Measurements from ENCODE around the gene PXN.

DNA sequence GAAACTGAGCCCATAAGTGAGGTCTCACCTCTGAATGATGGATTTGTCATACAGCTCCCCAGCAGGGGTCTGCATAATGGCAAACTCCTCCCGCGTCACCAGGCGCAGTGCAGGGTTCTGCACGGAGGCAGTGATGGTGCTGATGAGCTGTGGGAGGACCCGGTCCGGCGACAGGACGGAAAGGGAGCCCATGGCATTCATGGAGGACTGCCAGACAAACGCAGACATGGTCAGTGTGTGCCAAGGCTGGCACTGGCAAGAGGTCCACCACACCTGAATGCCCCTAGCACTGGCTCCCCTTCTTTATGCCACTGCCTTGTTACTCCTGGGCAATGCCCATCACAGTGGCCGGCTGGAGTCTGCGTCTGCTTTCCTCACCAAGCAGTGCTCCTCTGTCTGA lies 103.7 kb downstream of the PXN start:
- TF ChIP-seq, protein P1, sequence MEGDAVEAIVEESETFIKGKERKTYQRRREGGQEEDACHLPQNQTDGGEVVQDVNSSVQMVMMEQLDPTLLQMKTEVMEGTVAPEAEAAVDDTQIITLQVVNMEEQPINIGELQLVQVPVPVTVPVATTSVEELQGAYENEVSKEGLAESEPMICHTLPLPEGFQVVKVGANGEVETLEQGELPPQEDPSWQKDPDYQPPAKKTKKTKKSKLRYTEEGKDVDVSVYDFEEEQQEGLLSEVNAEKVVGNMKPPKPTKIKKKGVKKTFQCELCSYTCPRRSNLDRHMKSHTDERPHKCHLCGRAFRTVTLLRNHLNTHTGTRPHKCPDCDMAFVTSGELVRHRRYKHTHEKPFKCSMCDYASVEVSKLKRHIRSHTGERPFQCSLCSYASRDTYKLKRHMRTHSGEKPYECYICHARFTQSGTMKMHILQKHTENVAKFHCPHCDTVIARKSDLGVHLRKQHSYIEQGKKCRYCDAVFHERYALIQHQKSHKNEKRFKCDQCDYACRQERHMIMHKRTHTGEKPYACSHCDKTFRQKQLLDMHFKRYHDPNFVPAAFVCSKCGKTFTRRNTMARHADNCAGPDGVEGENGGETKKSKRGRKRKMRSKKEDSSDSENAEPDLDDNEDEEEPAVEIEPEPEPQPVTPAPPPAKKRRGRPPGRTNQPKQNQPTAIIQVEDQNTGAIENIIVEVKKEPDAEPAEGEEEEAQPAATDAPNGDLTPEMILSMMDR (conservative IDR thresholded peaks at IDR 0.05; ENCODE audit: low read depth in 2 of 2) = no peak
- no peak for TF ChIP-seq POLR2AphosphoS5 (IDR thresholded peaks at IDR 0.05; ENCODE audit: low read depth)
- TF ChIP-seq EZH2 (IDR thresholded peaks at IDR 0.05; ENCODE audit: low read depth, unreplicated experiment) = no peak
- no peak for TF ChIP-seq REST (IDR thresholded peaks at IDR 0.05; ENCODE audit: unreplicated experiment)

Measured in GM23338 (cell line).